ENCODE results near the gene ENO2. TPM values are rescaled to one million over a fixed set of nuclear protein-coding genes. Genes with fewer than 3 reads are reported as not detected.

The ENO2 gene
- total RNA-seq, 1 donor from 2014 or later, result 29.6 TPM

DNA sequence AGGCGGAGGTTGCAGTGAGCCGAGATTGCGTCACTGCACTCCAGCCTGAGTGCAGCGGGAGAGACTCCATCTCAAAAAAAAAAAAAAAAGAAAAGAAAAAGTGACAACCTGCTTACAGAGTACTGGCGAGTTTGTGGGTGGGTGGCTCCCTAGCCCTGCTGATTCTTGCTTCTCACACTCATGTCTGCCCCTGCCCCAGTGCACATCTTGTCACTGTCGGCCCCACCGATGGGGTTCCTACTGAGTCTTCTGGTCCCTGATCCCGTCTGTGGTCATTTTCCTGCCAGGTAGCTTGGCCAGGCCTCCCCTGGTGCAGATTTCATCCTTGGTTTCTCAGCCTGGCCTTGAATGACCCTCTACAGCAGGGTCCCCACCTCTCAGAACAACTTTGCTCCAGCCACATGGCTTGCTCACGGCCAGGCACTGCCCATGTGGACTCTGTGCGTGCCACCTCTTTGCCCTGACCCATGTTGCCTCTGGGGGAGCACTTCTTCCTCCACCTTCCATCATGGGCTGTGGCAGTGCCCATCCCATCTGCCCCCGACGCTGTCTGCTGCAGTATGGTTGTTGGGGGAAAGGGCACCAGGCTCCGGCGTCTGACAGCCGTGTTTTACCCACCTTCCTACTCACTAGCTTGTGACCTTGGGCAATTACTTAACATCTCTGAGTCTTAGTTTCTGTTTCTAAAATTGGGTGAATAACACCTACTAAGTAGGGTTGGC, 34.7 kb downstream of the ENO2 start:
- no peak for DNase-seq (ENCODE audit: low spot score)

DNA sequence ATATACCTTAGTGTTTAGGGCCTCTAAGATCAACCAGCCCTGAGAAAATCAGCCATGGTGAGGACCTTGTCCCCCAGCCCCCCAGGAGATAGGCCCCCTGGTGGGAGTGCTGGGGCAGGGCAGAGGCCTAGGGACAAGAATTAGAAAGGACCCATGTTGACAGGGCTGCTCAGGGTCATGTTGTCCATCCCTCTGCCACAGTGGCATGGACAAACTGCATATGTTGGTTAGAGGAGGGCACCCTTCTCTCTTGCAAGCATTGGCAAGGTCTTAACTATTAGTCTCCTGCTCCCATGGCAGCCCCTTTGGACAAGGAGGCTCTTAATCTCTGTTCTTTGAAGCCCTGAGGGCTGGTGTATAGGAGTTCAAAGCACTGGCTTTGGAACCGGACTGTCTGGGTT, 36.0 kb downstream of the ENO2 start:
- DNase-seq (ENCODE audit: low spot score), result no peak

DNA sequence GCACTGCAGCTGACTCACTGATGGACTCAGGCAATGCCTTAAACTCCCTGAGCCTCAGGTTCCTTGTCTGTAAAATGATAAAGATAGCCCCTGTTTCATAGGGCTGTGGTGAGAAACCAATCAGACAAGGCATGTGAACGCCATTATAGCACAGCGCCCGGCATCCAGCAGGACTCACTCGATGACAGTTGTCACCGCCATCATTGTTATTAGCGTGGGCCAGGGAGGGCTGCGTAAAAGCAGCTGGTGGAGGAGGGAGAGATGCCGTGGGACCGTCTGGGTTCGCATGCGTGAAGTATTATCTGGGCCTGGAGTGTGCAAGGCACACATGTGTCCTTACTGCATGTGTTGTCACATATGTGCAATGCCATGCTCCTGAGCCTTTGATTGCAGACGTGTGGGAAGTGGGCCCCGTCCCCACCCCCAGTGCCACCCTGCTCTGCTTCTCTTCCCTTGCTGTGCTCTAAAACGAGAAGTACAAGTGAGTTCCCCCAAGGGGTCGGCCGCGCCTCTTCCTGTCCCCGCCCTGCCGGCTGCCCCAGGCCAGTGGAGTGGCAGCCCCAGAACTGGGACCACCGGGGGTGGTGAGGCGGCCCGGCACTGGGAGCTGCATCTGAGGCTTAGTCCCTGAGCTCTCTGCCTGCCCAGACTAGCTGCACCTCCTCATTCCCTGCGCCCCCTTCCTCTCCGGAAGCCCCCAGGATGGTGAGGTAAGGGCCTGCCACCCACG, 36.6 kb downstream of the ENO2 start, which contains the start of gene PTPN6:
PTPN6 (plus strand) TSS at position 546 of the 730 bp plus-strand sequence; CDS start at position 703, 157 bp downstream.
- peak; percentile 53 for DNase-seq (ENCODE audit: low spot score)

DNA sequence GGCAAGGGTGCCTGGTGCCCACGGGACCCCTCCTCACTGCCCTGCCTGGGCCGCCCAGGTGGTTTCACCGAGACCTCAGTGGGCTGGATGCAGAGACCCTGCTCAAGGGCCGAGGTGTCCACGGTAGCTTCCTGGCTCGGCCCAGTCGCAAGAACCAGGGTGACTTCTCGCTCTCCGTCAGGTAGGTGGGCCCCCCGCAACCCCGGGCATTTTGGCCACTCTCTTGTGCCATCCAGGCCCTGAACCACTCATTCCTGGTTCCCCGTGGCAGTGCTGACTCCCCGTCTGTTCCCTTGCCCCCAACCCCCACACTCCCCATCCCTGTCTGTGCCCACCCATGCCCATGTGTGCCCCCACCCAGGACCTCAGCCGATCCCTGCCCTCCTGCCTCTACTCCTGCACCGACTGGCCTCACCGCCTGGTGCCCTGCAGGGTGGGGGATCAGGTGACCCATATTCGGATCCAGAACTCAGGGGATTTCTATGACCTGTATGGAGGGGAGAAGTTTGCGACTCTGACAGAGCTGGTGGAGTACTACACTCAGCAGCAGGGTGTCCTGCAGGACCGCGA, 37.3 kb downstream of the ENO2 start:
- no peak for DNase-seq (ENCODE audit: low spot score)

DNA sequence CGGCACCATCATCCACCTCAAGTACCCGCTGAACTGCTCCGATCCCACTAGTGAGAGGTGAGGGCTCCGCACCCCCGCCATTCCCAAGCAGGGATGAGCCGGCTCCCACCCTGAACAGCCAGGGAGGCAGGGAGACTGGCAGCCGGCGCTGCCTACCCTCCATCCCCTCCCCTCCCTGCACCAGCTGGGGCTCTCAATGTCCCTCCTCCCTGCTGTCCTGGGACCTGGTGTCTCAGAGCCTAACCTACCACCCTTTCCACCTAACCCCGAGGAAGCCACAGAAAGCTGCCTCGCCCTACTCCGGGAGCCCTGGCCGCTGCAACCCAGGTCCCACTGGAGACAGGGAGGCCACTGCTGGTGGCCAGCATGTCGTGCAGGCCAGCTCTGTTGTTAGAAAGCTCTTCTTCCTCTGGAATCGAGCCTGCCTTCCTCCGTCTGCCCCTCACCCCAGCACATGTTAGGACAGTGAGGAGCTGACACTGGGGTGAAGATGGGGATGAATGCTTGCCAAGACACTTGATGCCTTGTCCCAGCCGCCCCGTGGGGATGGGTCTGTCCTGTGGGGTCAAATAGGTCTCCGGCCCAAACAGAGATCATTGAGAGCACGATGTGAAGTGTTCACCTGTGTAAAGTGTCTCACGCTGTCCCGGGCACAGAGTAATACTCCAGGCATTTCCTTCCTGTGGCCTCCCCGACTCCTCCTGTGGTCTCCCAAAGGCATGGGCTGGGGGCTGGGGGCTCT, 37.9 kb downstream of the ENO2 start:
- DNase-seq (ENCODE audit: low spot score), result no peak

DNA sequence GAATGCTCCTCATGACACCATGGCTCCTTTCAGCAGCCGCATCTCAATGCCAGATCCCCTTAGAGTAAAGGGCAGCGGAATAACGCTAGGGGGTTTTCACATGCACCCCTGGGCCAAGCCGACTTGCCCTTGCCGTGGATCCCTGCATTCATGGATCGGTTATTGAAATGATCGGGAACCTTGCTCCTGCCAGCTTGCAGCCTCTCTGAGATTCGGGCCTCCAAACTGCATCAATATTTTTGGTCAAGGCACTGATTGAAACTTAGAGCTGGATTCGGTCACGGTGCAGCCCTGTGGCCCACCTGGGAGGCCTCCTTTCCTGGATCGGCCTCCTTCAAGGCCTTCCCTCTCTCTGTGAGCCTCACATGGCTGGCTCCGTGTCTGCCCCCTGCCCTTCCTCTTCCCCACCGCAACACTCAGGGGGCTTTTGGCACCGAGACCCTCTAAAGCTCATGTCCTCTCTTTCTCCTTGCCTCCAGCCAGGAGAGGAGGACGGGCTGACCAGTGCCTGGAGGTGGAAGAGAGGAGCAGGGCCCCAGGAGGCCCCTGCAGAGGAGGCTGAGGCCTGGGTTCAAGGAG, 38.6 kb downstream of the ENO2 start:
- no peak for DNase-seq (ENCODE audit: low spot score)

DNA sequence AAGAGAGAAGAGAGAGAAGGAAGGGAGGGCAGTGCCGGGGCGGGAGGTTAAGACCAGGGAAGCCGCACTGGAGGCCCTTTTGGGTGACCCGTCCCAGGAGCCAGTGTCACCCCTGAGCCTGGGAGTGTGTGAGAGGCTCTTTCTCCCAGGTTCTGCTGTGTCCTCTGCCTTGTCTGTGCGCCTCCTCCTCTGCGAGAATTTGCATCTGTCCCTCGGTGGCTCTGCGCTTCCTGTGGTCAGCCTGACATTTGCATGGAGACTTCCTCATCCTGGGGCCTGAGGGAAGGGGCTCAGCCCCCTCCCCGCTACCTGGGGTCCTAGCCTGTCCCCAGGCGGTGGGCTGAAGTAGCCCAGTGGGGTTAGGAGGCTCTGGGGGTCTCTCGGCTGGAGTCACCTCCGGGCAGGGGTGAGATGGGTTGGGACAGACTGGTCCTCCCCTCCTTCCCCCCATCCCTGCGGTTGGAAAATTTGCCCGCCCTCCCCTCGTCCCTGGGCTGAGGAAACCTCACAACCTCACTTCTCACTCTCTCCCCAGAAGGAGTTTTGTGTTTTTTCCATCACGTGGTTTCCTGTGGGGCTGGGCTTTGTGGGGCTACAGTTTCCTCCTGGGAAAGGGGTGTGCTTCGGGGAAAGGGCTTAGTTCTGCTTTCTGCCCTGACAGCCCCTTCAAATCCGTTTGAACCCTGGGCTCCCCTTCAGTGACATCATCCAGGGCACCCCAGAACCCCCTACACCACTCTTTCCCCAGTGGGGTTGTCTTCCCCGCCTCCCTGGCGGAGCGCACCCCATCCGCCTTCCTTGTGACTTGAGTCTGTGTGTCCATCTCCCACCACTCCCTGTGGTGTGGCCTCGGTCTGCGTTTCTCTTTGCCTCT, 39.3 kb downstream of the ENO2 start:
- DNase-seq (ENCODE audit: low spot score), result peak; percentile 73

DNA sequence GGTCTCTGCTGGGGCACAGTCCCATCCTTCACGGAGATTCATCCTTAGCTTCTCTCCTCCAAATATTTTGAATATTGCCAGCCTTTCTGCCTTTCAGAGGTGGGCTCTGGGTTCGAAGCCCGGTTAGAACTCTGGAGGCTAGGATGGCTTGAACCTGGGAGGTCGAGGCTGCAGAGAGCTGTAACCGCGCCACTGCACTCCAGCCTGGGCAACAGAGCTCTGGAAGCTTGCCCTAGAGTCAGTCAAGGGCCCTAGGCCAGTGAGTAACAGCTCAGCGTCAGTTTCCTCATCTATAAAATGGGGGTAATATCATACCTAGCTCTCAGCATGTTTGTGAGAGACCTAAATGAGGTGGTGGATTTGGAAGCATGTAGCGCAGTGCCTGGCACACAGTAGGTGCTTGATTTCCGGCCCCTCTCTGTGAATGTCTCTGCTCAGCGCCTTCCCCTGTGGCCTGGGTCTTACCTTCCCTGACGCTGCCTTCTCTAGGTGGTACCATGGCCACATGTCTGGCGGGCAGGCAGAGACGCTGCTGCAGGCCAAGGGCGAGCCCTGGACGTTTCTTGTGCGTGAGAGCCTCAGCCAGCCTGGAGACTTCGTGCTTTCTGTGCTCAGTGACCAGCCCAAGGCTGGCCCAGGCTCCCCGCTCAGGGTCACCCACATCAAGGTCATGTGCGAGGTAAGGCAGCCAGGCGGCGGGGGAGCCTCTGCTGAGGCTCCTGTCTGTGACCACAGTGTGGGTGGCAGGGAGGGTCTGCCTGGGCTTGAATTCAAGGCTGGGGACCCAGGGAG, 40.1 kb downstream of the ENO2 start:
- DNase-seq (ENCODE audit: low spot score), result no peak

DNA sequence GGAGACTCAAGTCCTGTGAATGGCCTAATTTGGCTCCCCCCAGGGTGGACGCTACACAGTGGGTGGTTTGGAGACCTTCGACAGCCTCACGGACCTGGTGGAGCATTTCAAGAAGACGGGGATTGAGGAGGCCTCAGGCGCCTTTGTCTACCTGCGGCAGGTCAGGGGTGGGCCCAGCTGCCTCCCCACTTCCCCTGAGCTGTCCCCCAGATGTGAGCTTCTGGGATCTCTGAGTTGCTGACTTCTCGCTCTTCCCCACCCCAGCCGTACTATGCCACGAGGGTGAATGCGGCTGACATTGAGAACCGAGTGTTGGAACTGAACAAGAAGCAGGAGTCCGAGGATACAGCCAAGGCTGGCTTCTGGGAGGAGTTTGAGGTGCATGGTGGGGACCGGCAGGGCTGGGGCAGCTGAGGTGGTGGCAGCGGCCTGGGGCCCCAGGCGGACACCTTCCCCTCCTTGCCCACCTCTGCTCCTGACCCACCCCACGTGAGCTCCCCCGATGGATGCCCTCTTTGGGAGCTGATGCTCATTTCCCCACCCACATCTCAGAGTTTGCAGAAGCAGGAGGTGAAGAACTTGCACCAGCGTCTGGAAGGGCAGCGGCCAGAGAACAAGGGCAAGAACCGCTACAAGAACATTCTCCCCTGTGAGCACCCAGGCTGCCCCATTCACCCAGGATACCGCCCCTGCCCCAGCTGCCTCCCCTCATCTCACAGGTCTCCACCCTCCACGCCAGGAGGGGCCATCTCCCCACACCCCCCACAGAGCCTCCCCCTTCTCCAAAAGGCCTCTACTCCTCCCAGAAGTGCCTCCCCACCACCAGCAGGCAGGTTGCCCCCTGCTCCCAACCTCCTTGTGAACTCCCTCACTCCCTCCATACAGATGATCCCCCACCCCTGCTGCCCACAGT, 41.0 kb downstream of the ENO2 start:
- DNase-seq (ENCODE audit: low spot score), result no peak

DNA sequence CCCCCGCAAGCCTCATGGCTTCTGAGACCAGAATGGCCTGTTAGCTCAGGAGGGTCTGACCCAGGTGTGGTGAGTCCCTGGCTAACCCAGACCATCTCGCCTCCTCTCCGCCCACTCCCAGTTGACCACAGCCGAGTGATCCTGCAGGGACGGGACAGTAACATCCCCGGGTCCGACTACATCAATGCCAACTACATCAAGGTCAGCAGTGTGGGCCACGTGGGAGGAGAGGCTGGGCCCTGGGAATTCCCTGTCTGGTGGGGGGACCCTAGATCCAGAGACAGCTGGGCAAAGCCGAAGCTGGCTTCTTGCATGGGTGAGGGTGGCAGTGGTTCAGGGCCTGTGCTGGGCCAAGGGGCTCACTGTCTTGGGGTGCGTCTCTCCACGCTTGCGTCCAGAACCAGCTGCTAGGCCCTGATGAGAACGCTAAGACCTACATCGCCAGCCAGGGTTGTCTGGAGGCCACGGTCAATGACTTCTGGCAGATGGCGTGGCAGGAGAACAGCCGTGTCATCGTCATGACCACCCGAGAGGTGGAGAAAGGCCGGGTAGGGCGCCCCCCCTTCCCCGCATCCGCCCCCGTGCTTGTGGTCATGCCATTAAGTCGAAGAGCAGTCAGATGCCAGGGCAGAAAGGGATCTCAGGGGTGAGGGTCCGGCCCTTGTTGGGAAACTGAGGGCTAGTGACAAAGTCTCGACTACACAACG, 41.8 kb downstream of the ENO2 start:
- no peak for DNase-seq (ENCODE audit: low spot score)

DNA sequence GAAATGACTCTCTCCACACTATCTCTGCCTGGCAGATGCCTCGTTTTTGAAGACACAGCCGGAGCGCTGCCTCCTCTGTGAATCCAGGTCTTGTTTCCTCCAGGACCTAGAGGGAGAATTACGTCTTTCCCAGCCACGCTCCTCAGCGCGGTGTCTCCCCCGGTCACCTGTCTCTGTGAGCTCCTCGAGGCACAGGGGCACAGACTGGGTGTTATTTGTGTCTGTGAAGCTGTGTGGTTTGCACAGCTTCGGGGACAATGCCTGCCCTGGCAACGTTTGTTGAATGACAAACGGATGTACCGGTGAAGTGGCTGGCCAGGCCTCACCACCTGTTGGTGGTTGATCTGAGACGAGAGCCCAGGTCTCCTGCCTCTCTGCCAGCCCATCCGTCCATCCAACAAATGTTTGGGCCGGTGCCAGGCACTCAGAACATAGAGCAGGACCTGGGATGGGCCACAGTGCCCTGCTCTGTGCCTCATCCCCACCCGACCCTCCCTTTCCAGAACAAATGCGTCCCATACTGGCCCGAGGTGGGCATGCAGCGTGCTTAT, 42.8 kb downstream of the ENO2 start:
- no peak for DNase-seq (ENCODE audit: low spot score)

DNA sequence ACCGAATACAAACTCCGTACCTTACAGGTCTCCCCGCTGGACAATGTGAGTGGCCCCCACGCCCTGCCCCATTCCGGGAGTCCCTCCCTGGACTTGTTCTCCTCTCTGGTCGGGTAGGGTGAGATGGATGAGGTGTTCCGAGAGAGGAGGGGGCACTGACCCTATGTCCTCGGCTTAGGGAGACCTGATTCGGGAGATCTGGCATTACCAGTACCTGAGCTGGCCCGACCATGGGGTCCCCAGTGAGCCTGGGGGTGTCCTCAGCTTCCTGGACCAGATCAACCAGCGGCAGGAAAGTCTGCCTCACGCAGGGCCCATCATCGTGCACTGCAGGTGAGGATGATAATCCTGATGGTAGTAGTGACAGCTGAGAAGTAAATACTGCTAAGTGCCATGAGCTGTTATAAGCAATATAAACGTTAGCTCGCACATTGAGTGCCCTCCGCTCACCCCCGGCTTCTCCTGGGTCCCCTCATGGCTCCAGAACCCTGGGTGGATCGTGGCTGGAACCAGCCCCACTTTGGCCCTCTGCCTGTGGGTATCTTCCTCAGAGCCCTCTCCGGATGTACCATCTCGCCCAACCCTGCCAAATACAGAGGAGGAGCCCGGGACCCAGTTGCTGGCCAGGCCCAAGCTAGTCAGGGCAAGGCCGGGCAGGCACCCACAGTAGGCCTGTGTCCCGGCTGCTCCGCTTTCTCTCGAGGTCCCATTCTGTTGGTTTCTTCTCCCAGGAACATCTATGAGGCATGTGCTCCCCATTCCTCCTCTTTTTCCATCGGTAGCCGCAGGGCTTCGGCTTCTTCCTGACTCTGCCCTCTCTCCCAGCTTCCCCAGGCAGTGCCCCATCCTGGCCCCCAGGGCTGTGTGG, 43.6 kb downstream of the ENO2 start:
- no peak for DNase-seq (ENCODE audit: low spot score)

DNA sequence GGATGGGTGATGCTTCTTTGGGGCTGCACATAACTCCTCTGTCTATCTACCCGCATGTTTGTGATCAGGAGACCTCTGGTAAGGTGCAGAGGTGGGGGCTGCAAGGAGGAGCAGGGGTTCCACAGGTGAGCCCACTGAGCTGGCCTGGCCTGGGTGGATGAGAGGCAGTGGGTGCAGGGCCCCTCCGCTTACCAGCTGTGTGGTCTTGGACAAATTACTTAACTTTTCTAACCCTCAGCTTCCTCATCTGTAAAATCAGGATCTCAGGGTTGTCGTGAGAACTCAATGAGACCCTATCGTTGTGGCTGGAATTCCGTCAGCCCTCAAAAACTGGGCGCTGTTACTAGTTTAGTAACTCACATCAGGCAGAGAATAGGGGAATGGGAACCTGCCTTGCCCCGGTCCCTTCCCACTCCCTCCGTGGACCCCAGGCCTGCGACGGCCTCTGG, 44.3 kb downstream of the ENO2 start:
- no peak for DNase-seq (ENCODE audit: low spot score)

DNA sequence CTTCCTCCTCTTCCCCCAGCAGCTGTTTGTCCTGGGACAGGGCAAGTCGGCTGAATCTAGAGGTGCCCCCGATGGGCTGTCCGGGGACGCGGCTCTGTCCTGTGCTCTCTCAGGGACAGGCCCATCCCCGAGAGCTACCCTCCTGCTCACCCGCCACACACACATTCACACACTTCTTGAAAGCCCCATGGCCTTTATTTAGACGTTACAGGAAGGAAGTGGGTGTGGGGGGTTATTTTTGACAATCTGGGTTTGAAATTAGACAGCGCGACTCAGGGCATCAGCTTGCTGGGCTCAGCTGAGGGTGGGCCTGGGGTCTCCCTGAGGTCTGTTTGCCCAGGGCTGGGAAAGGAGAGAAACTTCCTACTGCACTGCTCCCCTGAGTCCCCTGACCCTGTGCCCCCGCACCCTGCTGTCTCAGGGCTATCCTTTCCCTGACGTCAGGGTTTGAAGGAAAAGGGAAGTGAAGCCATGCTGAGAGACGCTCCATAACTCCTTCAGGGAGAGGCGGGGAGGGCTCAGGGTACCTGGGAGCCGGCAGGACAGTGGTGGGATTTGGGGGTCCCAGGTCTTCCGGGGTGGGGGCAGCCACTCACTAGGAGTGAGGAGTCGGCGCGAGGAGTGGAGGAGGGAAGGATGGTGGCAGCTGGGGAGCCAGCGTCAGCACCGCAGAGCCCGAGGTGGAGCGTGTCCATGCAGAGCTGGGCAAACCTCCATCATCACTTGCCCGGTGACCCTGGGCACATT, 44.9 kb downstream of the ENO2 start:
- DNase-seq (ENCODE audit: low spot score), result no peak

DNA sequence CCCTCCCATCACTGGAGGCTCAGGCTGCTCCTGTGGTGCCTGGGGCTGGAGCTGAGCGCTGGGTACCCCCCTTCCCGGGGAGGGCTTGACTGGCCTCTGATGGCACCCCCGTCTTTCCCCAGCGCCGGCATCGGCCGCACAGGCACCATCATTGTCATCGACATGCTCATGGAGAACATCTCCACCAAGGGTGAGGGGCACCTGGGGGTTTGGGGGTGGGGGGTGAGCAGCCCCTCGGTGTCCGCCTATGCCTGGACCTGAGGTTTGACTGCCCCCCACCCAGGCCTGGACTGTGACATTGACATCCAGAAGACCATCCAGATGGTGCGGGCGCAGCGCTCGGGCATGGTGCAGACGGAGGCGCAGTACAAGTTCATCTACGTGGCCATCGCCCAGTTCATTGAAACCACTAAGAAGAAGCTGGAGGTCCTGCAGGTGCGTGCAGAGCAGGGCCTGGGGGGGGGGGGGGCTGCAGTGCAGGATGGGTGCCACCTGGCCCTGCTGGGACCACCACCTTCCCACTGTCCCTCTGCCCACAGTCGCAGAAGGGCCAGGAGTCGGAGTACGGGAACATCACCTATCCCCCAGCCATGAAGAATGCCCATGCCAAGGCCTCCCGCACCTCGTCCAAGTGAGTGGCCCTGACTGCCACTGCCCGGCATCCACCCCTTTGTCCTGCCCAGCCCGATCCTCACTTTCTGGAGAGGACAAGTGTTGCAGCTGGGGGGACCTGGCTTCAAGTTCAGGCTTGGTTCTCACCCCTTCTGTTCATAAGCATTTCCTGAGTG, 45.6 kb downstream of the ENO2 start:
- no peak for DNase-seq (ENCODE audit: low spot score)
